Activated T-helper 9 cell treated with anti-CD3 and anti-CD28 coated beads, Interleukin-2, amount 50 U/mL, for 16 hours (primary cell): ENCODE measurements around the gene WDR37.

ENCODE experiments used
- DNase-seq: peaks from one replicate; pipeline ENCODE4 v3.0.0-alpha.2; 2020; ENCODE audit warnings: low read depth

Gene WDR37

DNA sequence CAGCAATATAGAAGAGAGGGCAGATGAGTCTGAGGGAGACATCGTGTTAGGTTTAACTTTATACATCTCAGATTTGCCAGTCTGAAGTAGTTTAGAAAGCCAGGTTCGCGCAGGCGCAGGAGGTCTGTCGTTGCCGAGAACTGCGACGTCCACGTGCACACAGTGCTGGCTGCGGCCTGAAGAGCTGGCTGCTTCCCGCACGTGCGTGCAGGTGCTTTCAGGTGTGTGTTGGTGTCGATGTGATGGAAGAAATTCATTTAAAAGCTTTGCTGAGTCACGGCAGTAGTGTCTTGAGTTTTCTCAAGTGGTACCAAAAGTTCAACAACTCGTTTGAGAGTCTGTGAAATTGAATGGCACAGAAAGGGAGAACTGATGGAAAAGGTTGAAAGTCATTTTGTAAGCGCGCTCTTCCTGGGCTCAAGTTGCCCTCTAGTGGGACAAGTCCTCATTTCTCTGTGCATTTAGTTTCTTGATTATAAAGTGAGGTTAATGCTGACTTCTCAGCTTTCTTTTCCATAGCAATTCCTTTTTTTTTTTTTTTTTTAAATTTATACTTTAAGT is 18.6 kb downstream of the WDR37 start:
- DNase-seq = no peak

- no peak for DNase-seq
Observed at GRCh38 chr10:1078668-1079067, 22.5 kb downstream of the WDR37 start.

- DNase-seq = no peak
Observed at GRCh38 chr10:1083581-1083980, 27.4 kb downstream of the WDR37 start.

- DNase-seq = no peak
Observed at GRCh38 chr10:1084011-1084950, 28.1 kb downstream of the WDR37 start.

GRCh38 chr10:1085258-1085657 is 29.1 kb downstream of the WDR37 start:
- DNase-seq = no peak

DNA sequence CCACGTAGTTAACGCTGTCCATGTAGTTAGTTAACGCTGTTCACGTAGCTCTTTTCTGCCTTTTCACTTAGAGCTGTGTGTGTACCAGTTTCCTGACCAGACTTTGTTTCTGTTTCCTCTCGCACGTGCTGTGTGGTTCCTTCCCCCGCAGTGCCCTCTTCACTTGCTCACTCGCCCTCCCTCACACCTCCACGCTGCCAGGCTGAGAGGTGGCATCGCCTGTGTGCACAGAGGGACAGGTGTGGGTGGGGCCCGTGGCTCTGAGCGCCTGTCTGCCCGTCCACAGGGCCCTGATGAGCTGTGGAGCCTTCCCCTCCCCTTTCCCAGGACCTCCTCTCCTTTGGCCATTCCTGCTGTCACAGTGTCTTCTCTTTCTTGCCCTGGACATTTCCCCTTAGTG is 30.6 kb downstream of the WDR37 start:
- DNase-seq = no peak

DNA sequence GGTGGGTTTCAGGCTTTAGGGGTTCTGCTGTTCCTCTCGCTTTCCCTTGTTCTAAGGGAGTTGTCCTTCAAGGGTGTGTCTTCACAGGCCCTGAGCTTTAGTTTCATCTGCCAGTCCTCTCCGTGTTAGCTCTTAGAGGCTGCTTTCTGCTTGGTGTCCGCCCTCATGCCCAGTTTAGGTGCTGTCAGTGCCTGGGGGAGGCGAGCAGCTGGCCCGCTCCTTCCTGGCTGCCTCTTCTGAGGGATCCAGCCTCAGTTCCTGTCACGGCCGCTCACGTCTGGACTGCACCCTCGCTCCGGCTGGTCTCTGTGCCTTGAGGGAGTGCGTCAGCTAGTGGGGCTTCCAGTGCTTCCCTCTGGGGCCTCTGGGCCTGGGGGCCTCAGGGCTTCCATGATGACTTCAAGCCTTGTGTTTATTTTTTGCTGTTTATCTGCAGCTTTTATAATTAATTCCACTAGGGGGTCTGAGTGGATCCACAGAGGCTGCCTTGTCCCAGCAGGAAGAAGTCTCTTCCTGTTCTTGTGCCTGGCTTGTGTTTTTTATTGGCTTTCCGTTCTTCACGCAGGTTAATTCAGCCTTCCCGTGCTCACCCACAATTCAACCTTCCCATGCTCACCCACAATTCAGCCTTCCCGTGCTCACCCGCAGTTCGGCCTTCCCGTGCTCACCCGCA is 33.0 kb downstream of the WDR37 start:
- DNase-seq = no peak

DNA sequence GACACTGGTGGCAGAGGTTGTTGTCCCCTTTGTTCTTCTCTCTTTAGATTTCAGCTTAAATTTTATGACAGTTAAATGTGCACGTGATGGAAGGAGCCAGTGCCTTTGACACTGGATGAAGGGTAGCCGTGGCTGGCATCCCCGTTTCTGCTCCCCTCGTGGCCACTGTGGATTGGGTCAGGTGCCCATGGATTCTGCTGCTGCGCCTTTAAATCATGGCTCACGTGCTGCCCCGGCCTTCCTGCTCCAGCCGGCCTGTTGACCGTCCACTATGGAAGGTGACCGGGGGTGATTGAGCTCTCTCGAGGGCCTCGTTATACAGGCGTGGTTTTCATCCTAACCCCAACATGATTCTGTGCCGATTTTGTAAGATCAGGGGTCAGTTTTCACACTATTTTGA is 34.5 kb downstream of the WDR37 start:
- DNase-seq = no peak

DNA sequence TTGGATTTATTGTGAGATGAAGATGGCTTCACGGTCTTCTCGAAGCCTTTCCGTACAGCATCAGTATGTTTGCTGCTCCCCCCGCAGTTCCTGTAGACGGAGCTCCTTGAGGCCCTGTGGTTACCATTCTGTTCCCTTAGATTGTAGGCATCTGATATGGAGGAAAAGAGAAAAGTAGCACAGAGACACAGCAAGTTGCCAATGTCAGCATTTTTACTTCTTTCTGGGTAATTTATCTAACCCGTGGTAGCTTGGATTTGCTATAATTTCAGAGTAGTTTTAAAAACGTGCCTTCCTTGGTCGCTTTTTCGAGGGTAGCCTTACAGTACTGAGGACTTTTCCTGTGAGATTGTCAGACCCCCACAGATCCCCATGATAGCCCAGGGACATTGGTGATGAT is 37.5 kb downstream of the WDR37 start:
- no peak for DNase-seq

- peak; percentile 45 for DNase-seq
Observed at GRCh38 chr10:1094112-1095057, 38.2 kb downstream of the WDR37 start.

GRCh38 chr10:1095498-1095897 is 39.3 kb downstream of the WDR37 start:
- no peak for DNase-seq

DNA sequence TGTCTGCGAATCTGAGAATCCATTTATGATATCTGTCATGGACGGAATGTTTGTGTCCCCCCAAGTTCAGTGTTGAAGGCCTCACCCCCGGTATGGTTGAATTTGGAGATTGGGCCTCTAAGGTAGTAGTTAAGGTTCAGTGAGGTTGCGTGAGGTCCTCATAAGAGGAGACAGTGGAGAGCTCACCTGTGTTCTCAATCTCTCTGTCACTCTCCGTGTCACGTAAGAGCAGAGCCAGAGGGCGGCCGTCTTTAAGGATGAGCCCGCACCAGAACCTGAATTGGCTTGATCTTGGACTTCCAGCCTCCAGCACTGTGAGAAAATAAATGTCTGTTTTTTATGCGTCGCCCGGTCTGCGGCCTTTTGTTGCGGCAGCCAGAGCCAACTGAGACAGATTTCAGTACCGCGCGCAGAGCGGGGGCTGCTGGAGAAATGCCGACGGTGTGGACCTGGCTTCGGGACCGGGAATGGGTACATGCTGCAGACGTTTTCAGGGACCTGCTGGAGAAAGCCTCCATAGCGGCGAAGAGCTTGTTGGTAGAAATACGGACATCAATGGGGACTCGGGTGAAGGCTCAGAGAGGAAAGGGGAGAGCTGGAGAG is 40.2 kb downstream of the WDR37 start:
- no peak for DNase-seq

DNA sequence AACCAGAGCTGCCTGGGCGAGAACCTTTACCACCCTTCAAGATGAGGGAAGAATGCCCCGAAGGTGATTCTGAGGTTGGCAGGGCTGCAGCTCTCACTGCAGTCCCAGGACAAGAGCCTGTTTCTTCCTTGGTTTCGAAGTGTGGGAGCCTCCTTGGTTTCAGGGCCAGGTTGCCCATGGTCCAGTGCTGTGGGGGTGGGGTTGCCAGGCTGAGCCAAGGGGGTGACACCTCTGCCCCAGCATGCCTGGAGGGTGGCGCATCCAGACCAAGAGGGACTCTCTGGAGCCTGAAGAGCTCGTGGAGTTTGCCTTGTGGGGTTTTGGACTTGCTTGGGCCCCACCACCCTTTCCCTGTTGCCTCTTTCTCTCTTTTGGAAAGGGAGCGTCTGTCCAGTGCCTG is 41.3 kb downstream of the WDR37 start:
- DNase-seq = no peak

- DNase-seq = no peak
Observed at GRCh38 chr10:1100143-1100542, 44.0 kb downstream of the WDR37 start.

DNA sequence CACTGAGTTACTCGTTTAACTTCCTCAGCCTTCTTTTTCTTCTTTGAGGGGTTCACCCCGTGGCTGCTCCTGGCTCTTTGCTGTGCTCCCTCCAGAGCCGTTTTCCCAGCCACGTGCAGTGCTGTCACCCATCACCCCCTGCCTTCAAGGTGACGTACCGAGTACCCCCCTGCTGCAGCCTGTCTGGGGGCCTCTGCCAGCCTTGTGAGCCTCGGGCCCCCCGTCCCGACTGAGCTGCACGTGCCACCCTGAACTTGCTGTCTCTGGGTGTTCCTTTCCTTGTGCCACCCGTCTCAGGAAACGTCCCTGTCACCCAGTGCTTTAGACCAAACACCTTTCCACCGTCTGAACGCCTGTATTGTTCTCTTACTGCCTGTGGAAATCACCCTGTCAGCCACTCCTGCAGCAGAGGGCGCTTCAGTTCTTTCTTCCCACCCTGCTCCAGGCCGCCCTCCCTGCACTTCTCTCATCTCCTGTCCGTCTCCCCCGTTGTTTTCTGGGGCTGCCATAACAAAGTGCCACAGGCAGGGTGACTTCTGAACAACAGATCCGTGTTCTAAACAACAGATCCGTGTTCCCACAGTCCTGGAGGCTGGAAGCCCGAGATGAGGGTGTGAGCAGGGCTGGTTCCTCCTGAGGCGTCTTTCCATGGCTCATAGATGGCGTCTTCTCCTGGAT is 44.6 kb downstream of the WDR37 start:
- DNase-seq = no peak

DNA sequence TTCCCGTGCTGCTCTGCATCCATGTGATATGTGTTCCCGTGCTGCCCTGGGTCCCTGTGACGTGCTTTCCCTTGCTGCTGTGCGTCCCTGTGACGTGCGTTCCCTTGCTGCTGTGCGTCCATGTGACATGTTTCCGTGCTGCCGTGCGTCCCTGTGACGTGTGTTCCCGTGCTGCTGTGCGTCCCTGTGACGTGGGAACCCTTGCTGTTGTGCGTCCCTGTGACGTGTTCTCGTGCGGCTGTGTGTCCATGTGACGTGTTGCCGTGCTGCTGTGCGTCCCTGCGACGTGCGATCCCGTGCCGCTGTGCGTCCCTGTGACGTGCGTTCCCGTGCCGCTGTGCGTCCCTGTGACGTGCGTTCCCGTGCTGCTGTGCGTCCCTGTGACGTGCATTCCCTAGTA is 45.8 kb downstream of the WDR37 start:
- DNase-seq = no peak

GRCh38 chr10:1102416-1102815 is 46.2 kb downstream of the WDR37 start:
- no peak for DNase-seq

GRCh38 chr10:1102831-1103230 is 46.6 kb downstream of the WDR37 start:
- DNase-seq = no peak

GRCh38 chr10:1103551-1103950 is 47.4 kb downstream of the WDR37 start:
- no peak for DNase-seq

GRCh38 chr10:1104971-1105370 is 48.8 kb downstream of the WDR37 start:
- no peak for DNase-seq

GRCh38 chr10:1107004-1107403 is 50.8 kb downstream of the WDR37 start:
- no peak for DNase-seq
